Activated CD4-positive, alpha-beta memory T cell treated with anti-CD3 and anti-CD28 coated beads for 36 hours (primary cell): ENCODE data around the gene MIB1. TPM values are rescaled to one million over a fixed set of nuclear protein-coding genes. Genes with fewer than 3 reads are reported as not detected.
"Not testable (repeated sequence)": the region's sequence is repeated elsewhere in the genome, so short reads cannot be mapped to it uniquely, and the experiment has no call there.

Experiments used
- CTCF ChIA-PET: fragments of 350-600 bp; sonication (Branson Sonifier 250); formaldehyde crosslinking; loops from one replicate; lab custom pipeline; 2021; ENCODE audit warnings: antibody characterized with exemption, inconsistent platforms; lab: Charles Lee
- POLR2A ChIA-PET: fragments of 350-600 bp; sonication (Branson Sonifier 250); formaldehyde crosslinking; loops from one replicate; lab custom pipeline; 2021; ENCODE audit warnings: antibody characterized with exemption; lab: Charles Lee
- DNase-seq: peaks from one replicate; pipeline ENCODE4 v3.0.0-alpha.2; 2020
- H3K27ac Mint-ChIP-seq: one replicate; pipeline ENCODE4 v1.8.0; 2021; ENCODE audit warnings: mixed read lengths
- H3K27me3 Mint-ChIP-seq: one replicate; pipeline ENCODE4 v1.8.0; 2021; ENCODE audit warnings: mixed read lengths
- H3K36me3 Mint-ChIP-seq: one replicate; pipeline ENCODE4 v1.8.0; 2021; ENCODE audit warnings: mixed read lengths
- H3K4me1 Mint-ChIP-seq: one replicate; pipeline ENCODE4 v1.8.0; 2021; ENCODE audit warnings: low read depth, mixed read lengths
- H3K4me3 Mint-ChIP-seq: one replicate; pipeline ENCODE4 v1.8.0; 2021; ENCODE audit warnings: mild to moderate bottlenecking, mixed read lengths
- H3K9me3 Mint-ChIP-seq: one replicate; pipeline ENCODE4 v1.8.0; 2021; ENCODE audit warnings: mixed read lengths
- intact Hi-C: fragments of 100-400 bp; cut with micrococcal nuclease; formaldehyde crosslinking; loops from one replicate; pipeline ENCODE4 v1.15.1; 2023
- total RNA-seq, 2 experiments: library from RNA; stranded (reverse); gene quantifications; one replicate each; pipeline ENCODE4 v1.2.3, GENCODE V29; 2021

MIB1 gene
- total RNA-seq, result 10 to 100 TPM; 40.8 to 43.5 TPM

DNA sequence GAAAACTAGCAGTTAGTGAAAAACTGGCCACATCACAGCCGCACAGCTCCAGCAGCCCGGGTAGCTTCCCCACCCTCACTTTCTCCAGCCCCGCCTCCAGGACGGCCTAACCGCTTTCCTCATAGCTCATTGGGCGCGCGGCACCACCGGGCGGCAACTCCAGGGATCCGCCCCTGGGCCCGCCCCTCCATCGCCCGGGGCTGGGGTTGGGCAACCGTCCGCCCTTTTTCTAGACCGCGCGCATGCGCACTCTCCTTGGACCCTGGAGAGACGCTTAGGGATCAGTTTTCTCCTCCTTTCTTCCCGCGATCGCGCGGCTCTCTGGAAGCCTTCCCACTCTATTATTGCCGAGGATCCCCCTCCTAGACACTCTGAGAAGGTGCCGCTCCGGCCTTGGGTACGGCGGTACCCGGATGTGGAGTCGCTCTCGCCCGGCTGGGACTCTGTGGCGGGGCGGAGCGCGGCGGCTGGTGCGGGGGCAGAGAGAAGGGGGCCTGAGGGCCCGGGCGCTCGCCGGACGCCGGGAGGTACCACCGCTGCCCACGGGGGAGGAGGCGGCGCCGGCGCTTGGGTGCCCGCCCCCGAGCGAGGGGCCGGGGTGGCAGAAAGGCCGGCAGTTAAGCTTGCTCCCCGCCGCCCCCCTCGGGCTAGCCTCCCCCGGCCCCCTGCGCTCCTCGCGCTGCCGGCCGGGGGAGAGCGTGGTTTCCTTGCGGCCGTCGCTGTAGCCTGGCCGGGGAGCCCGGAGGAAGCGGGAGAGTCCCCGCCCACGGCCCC is at the start of gene MIB1:
MIB1 (plus strand) TSS at position 255 of the 774 bp plus-strand sequence. CDS start 792 bp downstream, outside the sequence.
- peak within 1 kb of the TSS; percentile 95 for H3K4me3 Mint-ChIP-seq
- peaks cover 6% of the 10 kb centered on the region for H3K9me3 Mint-ChIP-seq
- ChIA-PET POLR2A (interaction anchor here (0.9 to 3.9 kb wide), 5 partner anchors 33 to 141 kb away, joined by 3 to 33 read pairs (median 6); partner anchors contain the start of genes ABHD3 and ESCO1), CTCF (interaction anchor here (0.6 to 4.6 kb wide), 4 partner anchors 36 to 140 kb away, joined by 3 to 28 read pairs (median 4); partner anchors contain the start of genes ABHD3, ESCO1 and SNRPD1)
- peaks cover 39% of the 10 kb centered on the region for H3K4me1 Mint-ChIP-seq
- intact Hi-C loops, result loop anchor here (1.0 to 10.0 kb wide), 7 partner anchors 36 to 1847 kb away; partner anchors contain the start of genes ABHD3, ESCO1, NPC1 and ROCK1
- peak within 1 kb of the TSS; percentile 96 for H3K27ac Mint-ChIP-seq
- peaks cover 2% of the 10 kb centered on the region for H3K27me3 Mint-ChIP-seq
- peak; percentile 99 for DNase-seq
- H3K36me3 Mint-ChIP-seq, result peaks cover 2% of the 10 kb centered on the region

GRCh38 chr18:21693322-21693721 is 47.3 kb upstream of the MIB1 start:
- intact Hi-C loops, result no loop called here
- H3K36me3 Mint-ChIP-seq, result peaks cover 49% of the 10 kb centered on the region
- H3K9me3 Mint-ChIP-seq, result peaks cover 9% of the 10 kb centered on the region
- DNase-seq, result no peak
- no peaks in the 10 kb centered on the region for H3K27me3 Mint-ChIP-seq
- H3K27ac Mint-ChIP-seq, result no peak overlapping the region
- peaks cover 4% of the 10 kb centered on the region for H3K4me1 Mint-ChIP-seq
- ChIA-PET POLR2A (no interaction called here), CTCF (no interaction called here)
- no peak overlapping the region for H3K4me3 Mint-ChIP-seq

DNA sequence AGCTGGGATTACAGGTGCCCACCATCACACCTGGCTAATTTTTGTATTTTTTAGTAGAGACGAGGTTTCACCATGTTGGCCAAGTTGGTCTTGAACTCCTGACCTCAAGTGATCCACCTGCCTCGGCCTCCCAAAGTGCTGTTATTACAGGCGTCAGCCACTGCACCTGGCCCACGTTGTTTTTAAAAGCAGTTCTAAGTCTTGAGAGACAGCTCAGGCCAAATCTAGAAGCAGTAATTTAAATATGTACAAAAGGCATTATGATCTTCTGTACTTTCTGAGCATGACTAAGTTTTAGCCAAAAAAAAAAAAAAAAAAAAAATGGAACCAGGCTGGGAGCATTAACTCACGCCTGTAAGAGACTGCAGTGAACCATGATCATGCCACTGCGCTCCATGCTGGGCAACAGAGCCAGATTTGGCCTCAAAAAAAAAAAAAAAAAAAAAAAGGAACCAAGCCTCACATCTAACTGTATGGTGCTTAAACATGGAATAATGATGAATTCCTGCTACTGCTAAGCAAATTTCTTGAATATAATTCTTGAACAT is 40.0 kb upstream of the MIB1 start:
- DNase-seq, result no peak
- Mint-ChIP-seq H3K27me3 (no peaks in the 10 kb centered on the region), H3K27ac (no peak overlapping the region), H3K4me1 (peaks cover 19% of the 10 kb centered on the region), H3K9me3 (no peaks in the 10 kb centered on the region), H3K4me3 (no peak overlapping the region), H3K36me3 (peaks cover 21% of the 10 kb centered on the region)
- CTCF ChIA-PET, result no interaction called here
- POLR2A ChIA-PET, result interaction anchor here (1.0 to 1.1 kb wide), 2 partner anchors 14 to 18 kb away, joined by 3 to 4 read pairs; no protein-coding TSS in a partner anchor
- intact Hi-C loops, result no loop called here

- no peak overlapping the region for H3K4me3 Mint-ChIP-seq
Observed at GRCh38 chr18:21701621-21702020, 39.0 kb upstream of the MIB1 start.

DNA sequence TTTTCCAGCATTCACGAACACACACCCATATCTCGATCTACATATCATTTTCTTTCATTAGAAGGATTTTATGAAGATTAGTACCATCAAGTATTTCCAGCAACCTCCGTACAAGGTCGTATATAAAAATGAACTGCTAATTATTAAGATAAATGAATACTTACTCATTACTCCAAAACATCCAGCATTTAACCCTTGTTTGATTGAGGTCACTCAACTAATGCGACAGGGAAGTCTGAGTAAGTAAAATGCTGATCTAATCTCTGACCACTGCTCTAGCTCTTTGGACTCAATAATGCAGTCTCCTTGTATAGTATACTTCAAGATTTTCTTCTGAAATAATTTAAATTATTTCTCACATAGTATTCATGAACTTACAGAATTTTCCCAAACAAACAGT is 38.0 kb upstream of the MIB1 start:
- peaks cover 21% of the 10 kb centered on the region for H3K4me1 Mint-ChIP-seq
- peaks cover 18% of the 10 kb centered on the region for H3K36me3 Mint-ChIP-seq
- CTCF ChIA-PET, result interaction anchor here (0.5 to 2.5 kb wide), 2 partner anchors 47 to 102 kb away, joined by 3 to 7 read pairs; partner anchors contain the start of gene ESCO1

More at GRCh38 chr18:21701621-21702020, 39.0 kb upstream of the MIB1 start:
- no peaks in the 10 kb centered on the region for H3K9me3 Mint-ChIP-seq
- H3K4me1 Mint-ChIP-seq, result peaks cover 21% of the 10 kb centered on the region
- no peaks in the 10 kb centered on the region for H3K27me3 Mint-ChIP-seq
- POLR2A ChIA-PET, result interaction anchor here (0.6 to 1.0 kb wide), 2 partner anchors 19 to 1133 kb away, joined by 3 to 4 read pairs; no protein-coding TSS in a partner anchor
- intact Hi-C loops, result loop anchor here (2.0 kb wide), 1 partner anchor 27 kb away; no protein-coding TSS in a partner anchor
- DNase-seq, result no peak
- no peak overlapping the region for H3K27ac Mint-ChIP-seq
- peaks cover 19% of the 10 kb centered on the region for H3K36me3 Mint-ChIP-seq
- CTCF ChIA-PET, result interaction anchor here (0.8 kb wide), 1 partner anchor 19 kb away, joined by 3 read pairs; no protein-coding TSS in a partner anchor

DNA sequence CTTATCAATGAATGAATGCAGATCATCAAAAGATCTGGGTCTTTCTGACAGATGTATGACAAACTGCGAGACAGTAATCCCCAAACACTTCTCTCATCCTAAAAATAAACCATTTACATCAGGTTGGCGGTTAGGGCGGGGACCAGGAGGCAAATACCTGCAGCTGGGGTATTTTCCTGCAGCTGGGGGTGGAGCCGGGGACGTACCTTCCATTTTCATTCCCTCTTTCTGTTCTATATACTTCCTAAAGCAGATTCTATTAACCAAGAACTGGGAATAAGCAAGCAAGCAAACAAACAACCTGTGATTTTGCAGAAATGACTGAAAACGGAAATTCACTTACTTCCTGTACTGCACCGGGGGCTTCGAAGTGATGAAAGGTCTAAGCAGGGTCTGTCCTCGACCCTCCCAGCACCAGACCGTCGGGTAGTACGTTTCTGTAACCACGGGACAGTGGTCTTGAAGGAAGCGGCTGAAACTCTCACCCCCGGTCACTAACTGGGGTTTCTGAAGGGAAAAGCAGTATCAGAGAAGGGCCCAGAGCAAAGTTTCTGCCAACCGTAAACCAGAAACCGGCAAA is 37.3 kb upstream of the MIB1 start:
- Mint-ChIP-seq H3K9me3 (no peaks in the 10 kb centered on the region), H3K36me3 (peaks cover 14% of the 10 kb centered on the region), H3K27ac (peak overlapping the region; percentile 88), H3K27me3 (no peaks in the 10 kb centered on the region), H3K4me1 (peaks cover 21% of the 10 kb centered on the region), H3K4me3 (peak overlapping the region; percentile 91)
- intact Hi-C loops, result loop anchor here (1.0 to 2.0 kb wide), 2 partner anchors 21 to 29 kb away; no protein-coding TSS in a partner anchor
- ChIA-PET CTCF (interaction anchor here (2.5 kb wide), 1 partner anchor 103 kb away, joined by 7 read pairs; the partner anchor contains the start of gene ESCO1), POLR2A (interaction anchor here (1.4 to 3.1 kb wide), 3 partner anchors 21 to 91 kb away, joined by 6 to 33 read pairs (median 7); partner anchors contain the start of genes MIB1 and SNRPD1)
- DNase-seq, result peak; percentile 62

More for the DNA sequence above, 38.0 kb upstream of the MIB1 start:
- peak overlapping the region; percentile 91 for H3K4me3 Mint-ChIP-seq
- no peaks in the 10 kb centered on the region for H3K9me3 Mint-ChIP-seq
- intact Hi-C loops, result loop anchor here (1.0 to 2.0 kb wide), 2 partner anchors 20 to 28 kb away; no protein-coding TSS in a partner anchor
- no peak overlapping the region for H3K27ac Mint-ChIP-seq
- POLR2A ChIA-PET, result interaction anchor here (3.1 kb wide), 1 partner anchor 39 kb away, joined by 33 read pairs; the partner anchor contains the start of gene MIB1
- H3K27me3 Mint-ChIP-seq, result no peaks in the 10 kb centered on the region
- DNase-seq, result no peak

DNA sequence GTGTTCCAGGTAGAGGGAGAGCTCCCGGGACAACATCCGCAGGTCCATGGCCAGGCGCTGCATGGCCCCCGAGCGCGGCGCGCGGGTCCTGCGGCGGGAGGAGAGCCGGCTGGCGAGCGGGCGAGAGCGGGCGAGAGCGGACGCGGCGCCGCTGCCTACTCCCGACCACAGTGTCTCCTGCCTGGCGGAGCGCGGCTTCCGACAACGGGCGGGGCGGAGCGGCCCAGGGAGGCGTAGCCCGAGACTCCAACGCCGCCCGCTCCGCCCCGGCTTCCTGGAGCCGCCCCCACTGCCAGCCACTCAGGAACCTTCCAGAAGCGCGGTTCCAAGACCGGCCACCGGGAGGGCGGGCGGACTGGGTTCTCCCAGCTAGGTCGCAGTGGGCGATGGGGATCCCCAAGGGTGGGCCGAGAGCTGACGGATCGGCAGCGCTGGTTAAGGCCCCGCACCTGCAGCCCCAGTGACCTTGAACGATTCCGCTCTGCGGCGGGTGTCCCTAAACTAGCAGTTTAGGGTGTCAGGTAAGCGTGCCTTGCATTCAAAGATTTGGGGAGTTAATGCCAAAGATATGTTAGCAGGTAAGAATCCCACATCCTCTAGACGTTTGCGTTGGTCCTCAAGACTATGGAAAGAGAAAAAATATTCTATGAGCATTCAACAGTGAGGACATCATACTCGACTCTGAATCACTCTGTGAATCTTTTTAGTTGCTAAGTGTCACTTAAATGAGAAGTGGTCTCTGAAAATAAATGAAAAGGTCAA is 35.8 kb upstream of the MIB1 start, which contains the start of gene ABHD3:
ABHD3 (minus strand) TSS at position 172 of the 762 bp plus-strand sequence; CDS start at position 63, 109 bp downstream.
- ChIA-PET POLR2A (interaction anchor here (0.5 to 3.1 kb wide), 9 partner anchors 22 to 104 kb away, joined by 3 to 33 read pairs (median 4); partner anchors contain the start of genes ESCO1, MIB1 and SNRPD1), CTCF (interaction anchor here (0.8 to 2.5 kb wide), 4 partner anchors 36 to 104 kb away, joined by 3 to 7 read pairs (median 4); partner anchors contain the start of genes ESCO1, MIB1 and SNRPD1)
- Mint-ChIP-seq H3K36me3 (peaks cover 7% of the 10 kb centered on the region), H3K27ac (peak within 1 kb of the TSS; percentile 88), H3K4me1 (peaks cover 21% of the 10 kb centered on the region), H3K9me3 (no peaks in the 10 kb centered on the region), H3K4me3 (peak within 1 kb of the TSS; percentile 91), H3K27me3 (no peaks in the 10 kb centered on the region)
- DNase-seq, result peak; percentile 95
- intact Hi-C loops, result loop anchor here (1.0 kb wide), 4 partner anchors 36 to 593 kb away; partner anchors contain the start of genes ESCO1, MIB1, ROCK1 and SNRPD1

DNA sequence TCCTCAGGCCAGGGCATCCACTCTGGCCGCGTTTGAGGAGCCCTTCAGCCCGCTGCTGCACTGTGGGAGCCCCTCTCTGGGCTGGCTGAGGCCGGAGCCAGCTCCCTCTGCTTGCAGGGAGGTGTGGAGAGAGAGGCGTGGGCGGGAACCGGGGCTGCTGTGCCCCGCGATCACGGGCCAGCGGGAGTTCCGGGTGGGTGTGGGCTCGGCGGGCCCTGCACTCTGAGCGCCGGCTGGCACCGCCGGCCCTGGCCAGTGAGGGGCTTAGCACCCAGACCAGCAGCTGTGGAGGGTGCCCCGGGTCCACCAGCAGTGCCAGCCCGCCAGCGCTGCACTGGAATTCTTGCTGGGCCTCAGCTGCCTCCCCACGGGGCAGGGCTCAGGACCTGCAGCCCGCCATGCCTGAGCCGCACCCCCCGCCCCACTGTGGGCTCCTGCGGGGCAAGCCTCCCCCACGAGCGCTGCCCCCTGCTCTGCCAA is 34.2 kb upstream of the MIB1 start:
- Mint-ChIP-seq H3K36me3 (peaks cover 5% of the 10 kb centered on the region), H3K9me3 (no peaks in the 10 kb centered on the region), H3K27ac (no peak overlapping the region), H3K4me3 (no peak overlapping the region), H3K4me1 (peaks cover 21% of the 10 kb centered on the region), H3K27me3 (no peaks in the 10 kb centered on the region)
- ChIA-PET CTCF (interaction anchor here (1.2 kb wide), 1 partner anchor 106 kb away, joined by 4 read pairs; the partner anchor contains the start of gene ESCO1), POLR2A (interaction anchor here (1.6 kb wide), 1 partner anchor 34 kb away, joined by 5 read pairs; no protein-coding TSS in a partner anchor)
- intact Hi-C loops, result no loop called here
- DNase-seq, result no peak

- H3K36me3 Mint-ChIP-seq, H3K4me3 Mint-ChIP-seq, DNase-seq, intact Hi-C loops, H3K27ac Mint-ChIP-seq, H3K27me3 Mint-ChIP-seq, H3K9me3 Mint-ChIP-seq: not testable (repeated sequence)
- H3K4me1 Mint-ChIP-seq, result peaks cover 21% of the 10 kb centered on the region
- ChIA-PET POLR2A (interaction anchor here (1.6 kb wide), 2 partner anchors 33 to 106 kb away, joined by 4 to 5 read pairs; partner anchors contain the start of gene ESCO1), CTCF (interaction anchor here (1.2 kb wide), 1 partner anchor 107 kb away, joined by 4 read pairs; the partner anchor contains the start of gene ESCO1)
Observed at GRCh38 chr18:21707130-21707529, 33.5 kb upstream of the MIB1 start.

DNA sequence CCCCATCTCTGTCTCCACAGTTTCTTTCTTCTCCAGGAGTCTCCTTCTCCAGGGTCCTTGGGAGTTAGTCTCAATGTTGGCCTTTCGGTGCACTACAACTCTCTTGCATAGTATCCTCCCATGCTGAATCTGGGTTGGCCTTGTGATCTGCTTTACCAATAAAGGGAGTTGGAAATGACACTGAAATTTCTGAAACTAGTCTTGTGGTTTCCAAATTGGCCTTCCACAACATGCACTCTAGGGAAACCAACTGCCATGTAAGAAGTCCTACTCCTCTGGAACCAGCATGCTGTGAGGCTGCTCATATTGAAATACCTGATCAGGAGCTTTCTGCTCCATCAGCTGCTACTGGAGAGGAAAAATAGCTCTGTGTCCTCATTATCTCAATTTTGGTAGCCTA is 26.1 kb upstream of the MIB1 start:
- ChIA-PET CTCF (interaction anchor here (1.1 kb wide), 1 partner anchor 113 kb away, joined by 4 read pairs; no protein-coding TSS in a partner anchor), POLR2A (no interaction called here)
- H3K36me3 Mint-ChIP-seq, result no peaks in the 10 kb centered on the region
- H3K9me3 Mint-ChIP-seq, result peaks cover 9% of the 10 kb centered on the region
- H3K27ac Mint-ChIP-seq, result no peak overlapping the region
- H3K27me3 Mint-ChIP-seq, result no peaks in the 10 kb centered on the region
- H3K4me3 Mint-ChIP-seq, result no peak overlapping the region
- no peak for DNase-seq
- intact Hi-C loops, result no loop called here
- H3K4me1 Mint-ChIP-seq, result peaks cover 3% of the 10 kb centered on the region
